Activated T-cell treated with anti-CD3 and anti-CD28 coated beads for 48 hours (primary cell): ENCODE results near the gene EYA2.
"Not testable (repeated sequence)": the region's sequence is repeated elsewhere in the genome, so short reads cannot be mapped to it uniquely, and the experiment has no call there.

Source experiments
- DNase-seq: peaks from one replicate; pipeline ENCODE4 v3.0.0-alpha.2; 2020; ENCODE audit warnings: low read depth

Gene EYA2, protein sequence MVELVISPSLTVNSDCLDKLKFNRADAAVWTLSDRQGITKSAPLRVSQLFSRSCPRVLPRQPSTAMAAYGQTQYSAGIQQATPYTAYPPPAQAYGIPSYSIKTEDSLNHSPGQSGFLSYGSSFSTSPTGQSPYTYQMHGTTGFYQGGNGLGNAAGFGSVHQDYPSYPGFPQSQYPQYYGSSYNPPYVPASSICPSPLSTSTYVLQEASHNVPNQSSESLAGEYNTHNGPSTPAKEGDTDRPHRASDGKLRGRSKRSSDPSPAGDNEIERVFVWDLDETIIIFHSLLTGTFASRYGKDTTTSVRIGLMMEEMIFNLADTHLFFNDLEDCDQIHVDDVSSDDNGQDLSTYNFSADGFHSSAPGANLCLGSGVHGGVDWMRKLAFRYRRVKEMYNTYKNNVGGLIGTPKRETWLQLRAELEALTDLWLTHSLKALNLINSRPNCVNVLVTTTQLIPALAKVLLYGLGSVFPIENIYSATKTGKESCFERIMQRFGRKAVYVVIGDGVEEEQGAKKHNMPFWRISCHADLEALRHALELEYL

DNA sequence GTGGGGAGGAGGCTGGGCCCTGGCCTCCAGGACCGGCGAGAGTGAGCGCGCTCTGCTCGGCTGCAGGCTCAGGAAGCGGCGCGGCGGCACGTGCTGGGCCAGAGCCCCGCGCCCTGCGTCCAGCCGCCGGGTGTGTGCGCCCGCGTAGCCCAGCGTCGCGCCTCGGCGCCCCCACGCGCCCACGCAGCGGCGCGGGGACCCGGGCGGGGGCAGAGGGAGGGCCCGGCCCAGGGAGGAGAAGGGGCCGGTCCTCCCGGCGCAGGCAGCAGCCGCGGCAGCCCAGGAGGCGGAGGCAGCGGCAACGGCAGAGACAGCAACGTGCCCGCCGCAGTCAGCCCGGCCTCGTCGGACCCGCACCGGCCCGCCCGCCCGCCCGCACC, at the start of gene EYA2:
Gene EYA2, plus strand, starts transcription at position 265 of the 380 bp plus-strand sequence. CDS start 95,168 bp downstream, outside the sequence.
- DNase-seq: no peak

DNA sequence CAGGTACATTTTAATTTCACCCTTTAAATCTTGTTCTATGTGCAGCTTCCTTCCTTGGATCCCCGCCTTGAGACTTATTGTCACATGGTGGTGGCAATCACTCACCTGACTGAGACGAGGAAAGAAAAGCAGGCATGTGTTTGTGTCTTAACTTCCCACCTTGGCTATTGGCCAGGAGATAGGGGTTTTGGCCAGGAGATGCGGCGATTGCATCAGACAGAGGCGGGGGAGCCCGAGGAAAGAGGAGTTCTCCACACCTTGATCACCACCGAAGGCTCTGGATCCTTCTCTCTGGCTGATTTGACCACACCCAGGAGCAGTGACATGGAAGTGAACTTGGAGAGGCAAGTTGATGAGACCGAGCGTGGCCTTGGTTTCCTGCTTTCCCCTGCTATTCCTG, 49.7 kb upstream of the EYA2 start:
- DNase-seq: no peak

DNA sequence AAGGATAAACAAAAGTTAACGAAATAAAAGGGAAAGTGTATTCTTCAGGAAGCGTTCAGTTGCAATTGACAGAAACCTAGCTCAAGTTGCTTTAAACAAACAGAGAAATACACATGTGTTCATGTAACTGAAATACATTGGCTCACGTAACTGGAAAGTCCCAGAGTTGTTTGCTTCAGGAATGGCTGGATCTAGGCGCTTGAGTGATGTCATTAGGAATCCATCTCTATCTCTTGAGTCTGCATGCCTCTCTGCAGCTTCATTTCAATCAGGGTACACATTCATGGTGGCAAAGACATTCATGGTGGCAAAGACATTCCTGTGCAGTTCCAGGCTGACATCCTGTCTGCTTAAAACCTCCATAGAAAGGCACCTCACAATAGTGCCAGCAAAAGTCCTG, 45.4 kb upstream of the EYA2 start:
- no peak for DNase-seq

- DNase-seq: no peak
Measured at GRCh38 chr20:46849751-46850150, 44.9 kb upstream of the EYA2 start.

DNA sequence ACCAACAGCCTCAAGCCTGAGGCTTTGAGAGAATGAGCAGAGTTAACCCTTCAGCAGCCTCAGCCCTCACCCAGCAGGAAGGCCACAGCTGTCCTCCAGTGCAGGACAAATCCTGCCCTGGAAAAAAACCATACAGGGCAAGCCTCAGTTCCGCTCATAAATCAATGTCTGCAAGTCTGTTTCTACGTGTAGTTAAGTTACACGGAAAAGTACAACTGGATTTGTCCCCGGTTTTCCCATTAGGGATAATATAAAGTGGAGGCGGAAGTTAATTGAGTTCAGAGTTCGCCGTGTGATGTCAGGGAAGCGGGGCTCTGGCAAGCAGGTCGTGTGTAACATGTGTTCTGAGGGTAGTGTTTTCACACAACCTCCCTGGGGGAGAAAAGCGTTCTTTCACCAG, 44.2 kb upstream of the EYA2 start:
- DNase-seq: no peak

DNA sequence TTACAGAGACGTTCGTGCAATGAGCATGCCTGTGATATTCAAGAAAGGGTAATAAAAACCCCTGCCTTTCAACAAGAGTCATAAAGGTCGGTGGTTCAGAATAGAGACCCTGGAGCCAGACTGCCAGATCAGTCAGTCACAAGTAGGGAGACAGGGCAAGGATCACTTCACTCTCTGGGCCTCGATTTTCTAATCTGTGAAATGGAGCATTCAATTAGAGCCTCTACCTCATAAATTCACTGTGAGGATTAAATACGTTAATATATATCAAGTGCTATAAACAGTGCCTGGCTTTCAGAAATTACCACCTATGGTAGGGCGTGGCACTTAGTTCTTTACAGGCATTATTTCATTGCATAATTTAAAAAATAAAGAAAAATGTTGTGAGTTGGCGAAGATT, 43.7 kb upstream of the EYA2 start:
- DNase-seq: no peak

GRCh38 chr20:46851746-46852145, 42.9 kb upstream of the EYA2 start:
- DNase-seq: no peak

DNA sequence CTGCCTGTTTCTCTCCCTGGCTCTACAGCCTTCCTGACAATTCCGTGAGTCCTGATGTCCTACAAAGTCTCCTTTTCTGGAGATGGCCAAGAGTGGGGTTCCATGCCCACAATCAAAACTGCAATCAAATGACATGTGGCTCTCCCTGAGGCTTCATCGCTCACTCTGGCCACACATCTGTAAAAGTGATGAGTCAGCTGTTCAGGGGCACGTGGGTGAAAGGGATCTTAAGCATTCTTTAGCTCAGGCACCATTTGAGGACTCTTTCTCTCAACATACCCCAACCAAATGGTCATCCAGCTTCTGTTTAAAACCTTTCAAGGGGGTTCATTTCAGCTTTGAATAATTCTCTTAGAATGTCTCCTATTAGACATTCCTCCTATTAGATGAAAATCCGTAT, 42.3 kb upstream of the EYA2 start:
- no peak for DNase-seq

DNA sequence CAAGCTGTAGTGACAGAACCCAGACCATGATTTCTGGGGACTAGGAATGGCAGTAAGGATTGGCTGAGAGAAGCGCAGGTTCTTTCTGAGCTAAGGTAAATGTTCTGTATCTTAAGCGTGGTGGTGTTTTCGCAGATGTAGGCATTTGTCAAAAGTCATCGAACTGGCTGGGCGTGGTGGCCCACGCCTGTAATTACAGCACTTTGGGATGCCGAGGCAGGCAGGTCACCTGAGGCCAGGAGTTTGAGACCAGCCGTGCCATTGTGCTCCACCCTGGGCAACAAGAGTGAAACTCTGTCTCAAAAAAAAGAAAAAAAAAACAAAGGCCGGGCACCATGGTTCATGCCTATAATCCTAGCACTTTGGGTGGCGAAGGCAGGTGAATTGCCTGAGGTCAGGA, 40.7 kb upstream of the EYA2 start:
- no peak for DNase-seq

GRCh38 chr20:46857061-46857831, 37.4 kb upstream of the EYA2 start:
- DNase-seq: no peak

GRCh38 chr20:46865824-46866223, 28.8 kb upstream of the EYA2 start:
- no peak for DNase-seq

GRCh38 chr20:46870041-46870440, 24.6 kb upstream of the EYA2 start:
- DNase-seq: no peak

- DNase-seq: no peak
Measured at GRCh38 chr20:46872328-46873211, 22.1 kb upstream of the EYA2 start.

GRCh38 chr20:46875059-46875458, 19.6 kb upstream of the EYA2 start:
- DNase-seq: no peak

DNA sequence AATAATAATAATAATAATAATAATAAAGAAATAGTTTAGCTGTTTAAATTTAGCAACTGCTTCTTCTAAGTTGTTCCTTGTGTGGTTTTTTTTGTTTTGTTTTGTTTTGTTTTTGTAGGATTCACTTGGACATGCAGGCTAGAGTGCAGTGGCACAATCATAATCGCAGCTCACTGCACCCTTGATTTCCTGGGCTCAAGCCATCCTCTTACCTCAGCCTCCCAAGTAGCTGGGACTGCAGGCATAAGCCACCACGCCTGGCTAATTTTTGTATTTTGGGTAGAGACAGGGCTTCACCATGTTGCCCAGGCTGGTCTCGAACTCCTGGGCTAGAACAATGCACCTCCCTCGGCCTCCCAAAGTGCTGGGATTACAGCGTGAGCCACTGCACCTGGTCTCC, 15.3 kb upstream of the EYA2 start:
- DNase-seq: no peak

DNA sequence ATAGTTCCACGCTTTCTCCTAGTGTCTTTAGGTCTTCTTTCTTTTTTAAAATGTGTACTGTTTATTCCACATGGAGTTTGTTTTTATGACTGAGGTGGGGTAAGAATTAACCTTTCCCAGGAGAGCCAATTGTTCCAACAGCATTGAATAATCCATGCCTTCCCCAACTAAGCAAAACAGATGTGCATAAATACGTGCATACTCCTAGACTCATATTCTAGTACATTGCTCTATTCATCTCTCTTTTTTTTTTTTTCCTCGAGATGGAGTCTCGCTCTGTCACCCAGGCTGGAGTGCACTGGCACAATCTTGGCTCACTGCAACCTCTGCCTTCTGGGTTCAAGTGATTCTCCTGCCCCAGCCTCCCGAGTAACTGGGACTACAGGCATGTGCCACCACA, 14.7 kb upstream of the EYA2 start:
- not testable (repeated sequence) for DNase-seq

- DNase-seq: no peak
Measured at GRCh38 chr20:46883892-46884291, 10.8 kb upstream of the EYA2 start.

DNA sequence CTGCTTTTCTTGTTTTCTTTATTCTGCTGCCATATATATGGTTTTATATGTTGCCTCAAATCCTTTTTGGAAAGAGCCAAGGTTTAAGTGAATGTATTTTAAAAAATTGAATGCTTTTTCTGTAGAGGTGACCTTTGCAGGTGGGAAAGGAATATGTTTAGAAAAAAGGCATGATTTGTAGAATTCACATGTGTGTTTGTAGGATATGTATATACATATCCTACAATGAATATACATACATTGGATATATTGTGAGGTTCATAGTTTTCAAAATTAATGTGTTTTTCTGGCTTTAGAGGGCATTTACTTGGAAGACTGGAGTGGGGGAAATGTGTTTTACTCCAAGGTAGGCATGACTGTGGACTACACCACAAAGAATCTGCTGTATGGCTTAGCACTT, 4.0 kb upstream of the EYA2 start:
- no peak for DNase-seq

GRCh38 chr20:46893051-46893450, 1.6 kb upstream of the EYA2 start:
- DNase-seq: no peak

- DNase-seq: no peak
Measured at GRCh38 chr20:46893877-46894578, 615 bp upstream of the EYA2 start.
